HG02588 (cell line): ENCODE measurements around the gene FAXDC2.

ENCODE experiments used
- ATAC-seq: cut with Tn5 transposase; IDR thresholded peaks from one replicate; pipeline ENCODE4 v1.9.1; 2021; ENCODE audit warnings: mild to moderate bottlenecking, moderate library complexity; ENCODE audit not compliant: unreplicated experiment

The FAXDC2 gene

DNA sequence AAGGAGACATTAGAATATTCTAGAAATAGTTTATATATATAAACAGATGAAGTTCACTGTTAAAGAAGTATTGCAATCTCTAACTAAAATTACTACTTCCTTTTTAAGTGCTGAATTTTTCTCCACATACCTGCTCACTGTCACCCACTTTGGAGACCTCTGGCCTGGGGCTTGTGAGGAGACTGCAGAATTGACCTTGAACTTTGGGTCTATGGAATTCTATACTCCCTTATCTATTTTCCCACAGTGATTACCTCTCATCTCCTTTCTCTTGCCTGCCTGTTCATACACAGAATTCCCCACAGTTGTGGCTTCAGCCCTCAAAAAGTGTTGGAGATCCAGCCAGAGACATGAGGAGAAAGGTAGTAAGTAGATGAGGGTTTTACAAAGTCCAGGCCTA is 49.8 kb downstream of the FAXDC2 start:
- no peak for ATAC-seq

DNA sequence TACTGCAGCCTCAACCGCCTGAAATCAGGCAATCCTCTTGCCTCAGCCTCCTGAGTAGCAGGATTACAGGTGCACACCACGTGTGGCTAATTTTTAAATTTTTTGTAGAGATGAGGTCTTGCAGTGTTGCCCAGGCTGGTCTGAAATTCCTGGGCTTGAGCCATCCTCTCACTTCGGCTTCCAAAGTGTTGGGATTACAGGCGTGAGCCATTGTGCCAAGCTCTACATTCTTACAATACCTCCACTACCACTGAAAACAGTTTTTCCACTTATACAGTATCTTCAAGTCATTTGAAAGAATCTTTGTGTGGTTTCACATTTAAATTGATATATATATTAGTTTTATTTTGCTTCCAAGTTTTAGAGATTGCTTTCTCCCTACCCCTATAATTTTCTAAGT is 52.6 kb downstream of the FAXDC2 start:
- no peak for ATAC-seq

DNA sequence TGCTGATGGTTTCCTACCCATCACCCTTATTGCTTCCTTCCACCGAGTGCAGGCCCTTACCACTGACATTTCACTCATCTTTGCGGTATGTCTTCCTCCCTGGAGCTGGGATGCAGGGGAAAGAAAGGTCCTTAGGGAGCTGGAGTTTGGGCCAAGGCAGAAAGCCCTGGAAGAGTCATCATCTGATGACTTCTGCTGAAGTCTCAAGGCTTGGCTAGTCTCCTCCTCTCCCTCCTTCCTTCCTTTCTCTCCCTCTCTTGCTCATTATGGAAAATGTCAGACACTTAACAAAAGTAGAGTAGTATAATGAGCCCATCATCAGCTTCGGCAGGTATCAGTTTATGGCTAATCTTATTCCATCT is 55.2 kb downstream of the FAXDC2 start:
- ATAC-seq = no peak

DNA sequence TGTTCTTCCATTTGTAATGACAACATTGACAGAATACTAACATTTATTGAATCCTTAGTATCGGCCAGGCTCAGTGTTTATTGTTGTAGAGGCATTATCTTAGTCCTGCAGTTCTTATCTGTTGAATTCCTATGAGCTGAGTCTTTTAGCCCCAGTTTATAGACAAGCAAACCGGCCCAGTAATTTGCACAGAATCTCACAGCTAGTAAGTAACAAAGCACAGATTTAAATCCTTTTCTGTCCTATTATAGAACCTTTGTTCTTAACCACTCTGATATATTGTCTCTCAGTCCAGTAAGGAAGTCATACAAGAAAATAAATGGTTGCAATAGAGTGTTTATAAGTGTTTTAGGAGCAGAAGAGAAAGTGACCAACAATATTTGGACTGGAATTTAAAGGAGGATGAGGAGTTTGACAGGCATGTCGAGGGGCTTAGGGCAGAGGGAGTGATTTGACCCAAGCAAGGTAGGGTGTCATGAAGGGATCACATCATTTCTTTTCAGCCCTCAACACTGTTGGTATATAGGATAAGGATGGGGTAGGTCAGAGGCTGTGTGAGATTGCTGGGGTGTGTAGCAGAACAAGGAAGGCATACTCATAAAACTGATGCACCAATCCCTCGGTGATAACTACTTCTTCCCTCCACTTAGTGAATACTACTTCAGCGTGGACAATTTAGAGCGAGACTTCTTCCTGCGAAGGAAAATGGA is 55.7 kb downstream of the FAXDC2 start:
- ATAC-seq = no peak

DNA sequence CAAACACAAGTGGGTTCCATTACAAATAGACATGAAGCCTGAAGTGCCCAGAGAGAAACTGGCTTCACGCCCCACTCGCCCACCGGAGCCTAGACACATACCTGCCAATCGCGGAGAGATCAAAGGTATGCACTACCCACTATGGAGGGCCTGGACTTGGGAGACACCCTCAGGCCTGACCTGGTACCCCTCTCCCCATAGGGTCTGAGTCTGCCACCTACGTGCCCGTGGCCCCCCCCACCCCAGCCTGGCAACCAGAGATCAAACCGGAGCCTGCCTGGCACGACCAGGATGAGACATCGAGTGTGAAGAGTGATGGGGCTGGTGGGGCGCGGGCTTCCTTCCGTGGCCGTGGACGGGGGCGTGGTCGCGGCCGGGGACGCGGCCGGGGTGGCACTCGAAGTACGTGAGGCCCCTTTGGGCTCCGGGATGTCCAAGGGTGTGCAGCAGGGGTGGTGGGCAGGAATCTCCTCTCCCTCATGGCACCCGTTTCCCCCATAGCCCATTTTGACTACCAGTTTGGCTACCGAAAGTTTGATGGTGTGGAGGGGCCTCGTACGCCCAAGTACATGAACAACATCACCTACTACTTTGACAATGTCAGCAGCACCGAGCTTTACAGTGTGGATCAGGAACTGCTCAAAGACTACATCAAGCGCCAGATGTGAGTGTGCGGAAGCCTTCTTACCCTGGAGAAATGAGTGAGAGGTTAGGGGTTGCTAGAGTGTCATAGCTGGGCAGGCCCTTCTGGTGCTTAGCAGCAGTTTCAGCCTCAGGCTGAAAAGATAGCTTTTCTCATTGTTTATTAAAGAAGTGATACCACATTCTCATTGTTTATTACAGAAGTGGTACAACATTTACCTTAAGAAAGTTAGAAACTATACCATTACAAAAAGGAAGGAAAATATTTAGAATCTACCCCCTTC is 56.5 kb downstream of the FAXDC2 start:
- ATAC-seq = no peak

DNA sequence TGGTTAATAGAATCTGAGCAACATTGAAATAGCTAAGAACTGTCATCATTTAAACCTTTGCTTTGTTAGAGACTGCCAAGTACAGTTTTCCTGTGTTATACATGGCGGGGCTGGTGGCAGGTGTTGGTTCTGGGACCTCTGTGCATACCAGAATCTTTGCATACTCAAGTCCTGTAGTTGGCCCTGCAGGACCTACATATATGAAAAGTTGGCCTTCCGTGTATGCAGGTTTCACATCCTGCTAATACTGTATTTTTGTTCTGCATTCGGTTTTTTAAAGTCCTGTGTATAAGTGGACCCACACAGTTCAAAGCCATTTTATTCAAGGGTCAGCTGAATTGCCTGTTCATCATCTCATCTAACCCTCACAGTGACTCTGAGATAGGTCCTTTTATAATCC is 58.9 kb downstream of the FAXDC2 start:
- ATAC-seq = peak; percentile 86

DNA sequence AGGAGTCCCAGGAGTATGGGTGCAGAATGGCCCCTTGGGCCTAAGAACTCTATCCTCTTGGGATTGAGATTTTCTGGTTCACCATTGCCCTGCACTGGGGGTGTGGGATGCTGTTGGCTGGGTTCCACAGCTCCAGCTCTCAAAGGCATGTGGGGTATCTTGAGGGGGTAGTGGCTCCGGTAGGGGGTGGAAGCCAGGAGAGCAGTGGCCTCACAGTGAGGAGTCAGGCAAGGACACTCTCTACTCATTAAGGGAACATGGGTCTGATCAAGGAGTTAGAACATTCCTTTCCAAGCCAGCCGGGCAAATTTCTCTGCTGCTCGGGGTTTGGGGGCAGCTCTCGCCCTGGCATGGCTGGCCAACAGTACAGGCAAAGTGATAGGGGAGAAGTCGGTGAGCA is 62.2 kb downstream of the FAXDC2 start:
- no peak for ATAC-seq

DNA sequence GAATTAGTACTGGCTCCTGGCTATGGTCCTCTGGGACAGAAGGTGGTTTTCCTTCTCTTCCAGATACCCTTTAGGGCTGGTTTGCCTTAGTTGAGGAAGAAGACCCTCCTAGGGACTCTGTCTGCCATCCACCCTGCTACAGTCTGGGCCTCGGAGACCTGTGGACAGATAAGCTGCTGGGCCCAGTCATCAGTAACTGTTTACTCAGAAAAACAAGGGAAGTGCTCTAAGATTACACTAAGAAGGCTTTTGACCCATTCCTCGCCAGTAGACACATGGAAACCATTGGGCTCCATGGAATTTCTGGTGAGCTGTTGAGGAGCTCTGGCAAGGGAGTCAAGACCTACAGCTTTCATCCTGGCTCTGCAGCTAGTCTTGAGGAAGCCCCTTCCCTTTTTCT is 64.0 kb downstream of the FAXDC2 start:
- ATAC-seq = no peak

DNA sequence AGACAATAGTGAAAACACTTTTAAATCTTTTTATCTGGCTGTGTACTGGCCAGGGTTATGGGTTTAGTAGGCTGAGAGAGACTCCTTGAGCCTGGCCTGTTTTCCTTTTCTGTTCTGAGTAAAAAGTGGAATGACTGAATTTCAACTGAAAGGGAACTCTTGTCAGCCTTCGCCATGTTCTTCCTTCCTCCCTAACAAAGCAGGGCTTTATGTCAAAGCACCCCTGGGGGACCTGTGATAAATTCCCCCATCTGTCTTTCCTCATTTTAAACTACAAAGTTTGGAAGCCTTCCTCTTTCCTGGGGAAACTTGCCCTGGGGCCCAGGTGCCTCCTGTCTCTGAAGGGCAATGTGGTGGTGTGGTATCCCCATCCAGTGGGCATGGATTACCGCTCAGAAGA is 65.5 kb downstream of the FAXDC2 start:
- ATAC-seq = no peak

DNA sequence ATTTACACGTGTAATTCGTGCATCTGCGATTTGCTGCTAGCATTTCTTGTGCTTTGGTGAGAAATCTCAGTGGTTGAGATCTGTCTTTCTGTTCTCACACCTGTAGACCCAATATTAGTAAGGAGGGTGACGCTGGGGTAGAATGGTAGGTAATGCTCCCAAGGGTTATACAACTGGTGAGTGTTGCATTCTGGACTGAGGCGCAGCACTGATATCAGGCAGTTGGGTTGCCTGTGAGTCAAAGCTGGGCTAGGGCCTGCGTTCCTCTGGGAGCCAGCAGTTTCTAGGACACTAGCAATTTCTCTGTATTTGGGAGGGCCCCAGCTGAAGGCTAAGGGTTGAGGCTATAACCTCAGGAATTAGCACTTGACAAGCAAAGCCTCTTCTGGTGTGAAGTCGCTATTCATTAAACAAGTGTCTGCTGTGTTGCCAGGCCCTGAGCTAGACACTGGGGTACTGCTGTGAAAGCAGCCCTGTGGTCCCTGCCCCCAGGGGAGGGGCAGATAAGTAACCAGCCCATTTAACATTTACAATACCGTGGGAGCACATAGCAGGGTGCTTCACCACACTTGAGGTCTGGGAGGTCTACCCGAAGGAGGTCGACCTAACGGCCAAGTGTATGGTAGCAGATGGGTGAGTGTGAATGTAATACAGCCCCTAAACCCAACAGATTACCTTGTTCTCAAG is 66.5 kb downstream of the FAXDC2 start:
- ATAC-seq = peak; percentile 43

DNA sequence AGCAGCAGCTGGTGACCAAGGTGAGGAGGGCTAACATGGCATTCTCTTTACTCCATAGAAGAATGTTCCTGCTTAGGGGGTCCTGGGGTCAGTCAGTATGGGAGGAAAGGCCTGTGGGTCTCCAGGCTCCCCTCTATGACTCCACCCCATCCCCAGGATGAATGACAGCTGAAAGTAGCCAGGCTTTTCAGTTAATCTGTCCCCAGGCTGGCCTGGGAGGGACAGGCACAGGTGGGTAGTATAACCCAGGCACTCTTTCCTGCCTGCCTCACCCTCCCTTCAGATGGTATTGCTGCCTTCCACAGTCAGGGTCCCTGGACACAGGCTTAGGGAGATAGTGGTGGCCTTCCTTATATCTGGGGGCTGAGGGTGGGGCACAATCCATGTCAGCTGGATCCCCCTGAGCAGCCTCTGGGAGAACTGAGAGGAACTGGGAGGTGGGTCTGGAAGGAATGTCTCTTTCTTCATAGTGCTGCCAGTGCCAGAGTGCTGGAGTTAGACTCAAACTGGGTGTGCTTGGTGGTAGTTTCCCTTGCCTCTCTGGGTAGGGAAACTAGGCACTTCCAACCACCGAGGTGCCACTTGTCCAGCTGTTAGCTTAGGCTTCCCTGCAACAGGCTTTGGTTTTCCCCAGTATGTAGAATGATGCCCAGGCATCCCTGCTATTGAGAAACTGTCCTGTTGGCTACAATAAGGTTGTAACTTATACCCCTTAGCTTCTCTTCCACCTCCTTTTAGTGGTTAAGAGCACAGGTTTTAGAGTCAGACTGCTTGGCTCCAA is 67.4 kb downstream of the FAXDC2 start:
- no peak for ATAC-seq

DNA sequence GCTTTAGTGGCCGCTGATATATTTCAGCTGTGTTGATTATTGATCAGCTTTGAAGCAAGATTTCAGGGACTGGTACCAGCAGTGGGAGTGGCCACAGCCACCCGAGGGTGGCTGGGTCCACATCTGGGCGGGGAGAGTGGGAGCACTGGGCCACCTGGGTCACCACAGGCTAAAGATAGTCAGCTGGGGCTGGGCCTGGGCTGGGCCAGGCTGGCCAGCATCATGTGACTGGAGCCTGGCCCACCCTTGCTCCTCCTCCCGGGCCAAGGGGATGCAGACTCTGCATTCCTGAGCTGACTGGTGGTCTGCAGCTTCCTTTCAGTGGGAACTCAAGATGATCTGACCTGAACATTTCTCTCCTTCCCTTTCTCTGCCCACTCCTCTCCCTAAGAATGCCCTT is 68.1 kb downstream of the FAXDC2 start:
- ATAC-seq = no peak

DNA sequence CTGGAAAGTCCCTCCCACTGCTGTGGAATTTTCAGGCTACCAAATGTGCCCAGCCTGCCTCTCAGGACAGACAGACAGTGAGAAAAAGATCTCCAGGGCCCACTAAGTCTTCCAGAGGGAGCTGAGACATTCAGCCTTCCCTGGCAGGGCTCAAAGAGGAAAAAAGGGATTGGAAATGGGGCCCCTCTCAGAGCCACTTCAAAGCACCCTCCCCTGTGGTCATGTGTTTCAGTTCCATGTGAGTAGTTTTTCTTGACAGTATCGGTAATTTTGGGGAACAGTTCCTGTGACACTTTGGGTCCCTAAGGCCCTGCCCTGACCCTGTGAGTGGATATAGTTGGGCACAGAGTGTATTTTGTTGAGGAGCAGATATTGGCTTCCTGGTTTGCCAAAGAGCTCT is 70.3 kb downstream of the FAXDC2 start:
- no peak for ATAC-seq

DNA sequence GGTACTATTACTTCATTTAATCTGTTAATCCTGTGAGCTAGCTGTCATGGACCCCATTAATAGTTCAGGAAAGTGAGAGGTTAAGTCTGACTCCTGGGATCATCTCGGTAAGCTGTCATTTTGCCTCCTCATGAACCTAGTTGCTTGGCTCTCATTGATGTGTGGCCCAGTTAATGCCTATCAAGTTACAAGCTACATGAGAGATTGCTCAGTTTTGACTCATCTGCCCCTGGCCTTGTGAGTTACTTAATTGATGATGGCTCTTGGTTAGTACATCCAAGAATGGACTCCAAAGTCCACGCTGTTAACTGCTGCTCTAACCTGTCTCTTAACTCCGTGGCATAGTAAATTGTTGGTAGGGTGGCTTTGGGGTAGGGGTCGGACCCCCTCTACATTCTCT is 71.3 kb downstream of the FAXDC2 start:
- ATAC-seq = no peak

DNA sequence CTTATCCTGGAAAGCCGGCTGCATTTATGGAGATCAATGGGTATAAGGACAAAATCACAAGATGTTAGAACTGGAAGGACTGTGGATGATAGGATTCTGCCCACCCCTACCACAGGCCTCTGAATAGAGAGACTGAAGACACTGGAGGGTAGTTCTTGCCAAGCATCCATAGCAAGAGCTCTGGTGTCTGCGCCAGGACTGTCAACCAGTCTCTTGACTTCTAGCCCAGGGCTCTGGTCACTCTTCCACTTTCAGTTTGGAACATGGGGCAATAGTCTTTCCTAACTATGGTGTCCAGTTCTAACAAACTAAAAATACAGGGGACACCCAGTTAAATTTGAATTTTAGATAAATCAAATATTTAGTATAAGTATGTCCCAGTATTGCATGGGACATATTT is 71.9 kb downstream of the FAXDC2 start:
- no peak for ATAC-seq

DNA sequence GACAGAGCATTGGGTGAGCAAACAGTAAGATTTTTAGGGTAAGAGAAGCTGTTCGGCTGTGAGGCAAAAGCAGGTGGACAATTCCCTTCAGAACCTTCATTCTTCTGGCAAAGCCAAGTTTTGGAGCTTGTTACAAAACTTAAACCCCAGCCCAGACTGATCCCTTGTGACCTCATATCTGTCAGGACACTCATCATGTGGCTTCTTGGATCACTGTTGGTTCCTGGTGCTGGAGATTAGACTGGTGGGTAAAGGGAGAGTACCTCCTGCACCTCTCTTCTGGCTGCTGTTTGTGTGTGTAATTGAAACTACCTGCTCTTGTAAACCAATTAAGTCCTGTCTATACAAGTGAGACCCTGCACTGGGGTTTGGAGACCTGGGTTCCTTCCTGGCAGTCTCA is 74.2 kb downstream of the FAXDC2 start:
- ATAC-seq = no peak

DNA sequence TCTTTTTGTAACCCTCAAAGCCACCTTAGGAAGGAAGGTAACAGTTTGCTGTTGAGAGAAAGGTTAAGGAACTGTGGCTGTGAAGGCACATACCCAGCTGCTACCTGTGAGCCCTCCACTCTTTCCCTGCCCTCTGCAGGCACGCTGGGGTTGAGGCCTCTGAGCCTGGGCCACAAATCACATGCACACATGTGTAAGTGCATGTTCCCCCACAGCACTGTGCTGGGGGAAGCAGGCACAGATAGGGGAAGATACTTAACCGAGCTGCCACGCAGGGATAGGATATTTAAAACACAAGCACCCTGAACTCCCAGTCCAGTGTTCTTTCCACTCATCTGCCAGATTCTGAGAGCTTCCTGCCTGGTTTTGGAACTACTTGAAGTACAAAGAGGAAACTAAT is 77.1 kb downstream of the FAXDC2 start:
- ATAC-seq = no peak

DNA sequence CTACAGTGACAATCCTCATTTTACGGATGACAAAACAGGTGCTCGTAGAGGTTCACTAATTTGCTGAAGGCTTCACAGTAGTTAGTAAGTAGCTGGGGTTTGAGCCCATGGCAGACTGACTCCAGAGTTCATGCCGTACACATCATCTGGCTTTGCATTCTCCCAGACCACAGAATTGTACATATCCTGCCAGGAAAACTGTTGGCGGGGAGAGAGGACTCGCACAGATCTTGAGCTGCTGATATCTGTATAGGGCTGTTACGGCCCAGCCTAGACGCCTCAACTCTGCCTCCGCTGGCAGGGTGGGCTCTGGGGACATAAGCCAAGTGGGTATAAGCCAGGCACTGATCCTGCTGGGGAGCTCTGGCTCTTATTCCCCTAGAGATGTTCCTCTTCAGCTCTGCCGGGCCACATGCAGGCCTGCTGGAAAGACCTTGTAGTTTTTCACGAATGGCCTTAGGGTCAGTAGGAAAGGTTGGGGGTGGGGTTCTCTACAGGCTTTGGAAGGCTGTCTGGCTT is 79.0 kb downstream of the FAXDC2 start:
- no peak for ATAC-seq

DNA sequence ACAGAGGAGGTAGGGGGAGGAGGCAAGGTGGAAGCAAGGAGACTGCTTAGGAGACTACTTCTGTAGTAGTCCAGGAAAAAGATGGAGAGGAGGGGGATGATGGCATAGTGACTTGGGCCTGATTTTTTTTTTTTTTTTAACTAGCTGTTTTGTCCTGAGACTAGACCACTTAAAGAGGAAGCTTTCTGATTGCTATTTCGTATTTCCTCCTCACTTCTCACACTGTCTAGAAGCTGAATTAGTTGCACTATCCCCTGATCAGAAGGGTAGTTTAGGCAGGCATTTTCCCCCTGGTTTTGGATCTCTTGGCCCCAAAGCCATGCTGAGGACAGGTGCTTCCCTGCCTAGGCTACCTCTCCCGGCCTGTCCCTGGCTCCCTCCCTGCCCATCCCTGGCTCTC is 80.3 kb downstream of the FAXDC2 start:
- no peak for ATAC-seq
